Ammon's horn (tissue), 1 donor: Measurements from ENCODE around the gene AP3S1.

Source experiments
- DNase-seq: peaks from one replicate; pipeline ENCODE4 v3.0.0-alpha.2; 2016; ENCODE audit warnings: low spot score

The AP3S1 gene

DNA sequence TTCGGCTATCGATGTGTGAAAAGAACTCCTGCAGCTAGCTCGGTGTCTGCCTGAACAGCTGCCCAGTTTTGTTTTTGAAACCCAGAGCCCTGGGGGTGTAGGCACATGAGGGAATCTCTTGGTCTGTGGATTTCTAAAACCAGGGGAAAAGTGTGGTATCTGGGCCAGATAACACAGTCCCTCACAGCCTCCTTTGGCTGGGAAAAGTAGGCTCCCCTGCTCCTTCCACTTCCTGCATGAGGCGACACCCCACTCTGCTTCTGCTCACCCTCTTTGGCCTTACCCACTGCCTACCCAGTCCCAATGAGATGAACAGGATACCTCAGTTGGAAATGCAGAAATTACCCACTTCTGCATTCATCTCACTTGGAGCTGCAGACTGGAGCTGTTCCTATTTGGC is 15.8 kb upstream of the AP3S1 start:
- no peak for DNase-seq

DNA sequence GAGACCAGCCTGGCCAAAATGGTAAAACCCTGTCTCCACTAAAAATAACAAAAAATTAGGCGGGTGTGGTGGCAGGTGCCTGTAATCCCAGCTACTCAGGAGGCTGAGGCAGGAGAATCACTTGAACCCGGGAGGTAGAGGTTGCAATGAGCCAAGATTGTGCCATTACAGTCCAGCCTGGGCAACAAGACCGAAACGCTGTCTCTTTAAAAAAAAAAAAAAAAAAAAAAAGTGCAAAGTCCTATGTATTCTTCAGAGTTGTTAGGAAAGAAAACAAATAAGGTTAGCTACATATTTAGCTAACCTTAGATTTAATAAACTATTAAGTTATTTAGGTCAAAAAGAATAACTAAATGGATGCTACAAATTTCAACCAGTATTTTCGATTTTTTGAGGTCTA is 11.8 kb upstream of the AP3S1 start:
- DNase-seq: no peak

DNA sequence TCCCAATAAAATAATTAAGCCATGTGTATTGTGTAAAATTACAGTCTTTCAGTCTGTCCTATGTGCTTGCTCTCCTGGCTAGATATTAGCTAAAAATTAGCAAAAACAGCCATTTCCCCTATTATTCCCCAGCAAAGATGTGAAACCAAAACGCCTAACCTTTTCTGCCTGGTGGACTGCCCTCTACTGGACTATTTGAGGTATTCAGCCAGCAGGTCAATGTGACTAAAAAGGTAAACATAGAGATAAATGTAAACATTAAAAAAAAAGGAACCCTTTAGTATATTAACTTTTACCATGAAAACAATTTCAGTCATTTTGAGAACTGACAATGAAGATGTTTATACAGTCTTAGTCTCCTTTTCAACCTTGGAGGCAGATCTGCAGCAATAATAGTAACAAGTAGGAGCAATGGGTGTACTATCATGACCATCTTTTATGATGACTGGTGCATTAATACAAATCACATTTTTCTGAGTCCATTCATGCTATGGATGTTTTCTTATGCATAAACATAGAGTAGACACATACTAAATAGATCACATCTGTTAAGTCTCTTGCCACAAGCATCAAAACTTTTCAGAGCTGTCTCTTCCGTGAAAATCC is 10.5 kb upstream of the AP3S1 start:
- DNase-seq: peak; percentile 58

DNA sequence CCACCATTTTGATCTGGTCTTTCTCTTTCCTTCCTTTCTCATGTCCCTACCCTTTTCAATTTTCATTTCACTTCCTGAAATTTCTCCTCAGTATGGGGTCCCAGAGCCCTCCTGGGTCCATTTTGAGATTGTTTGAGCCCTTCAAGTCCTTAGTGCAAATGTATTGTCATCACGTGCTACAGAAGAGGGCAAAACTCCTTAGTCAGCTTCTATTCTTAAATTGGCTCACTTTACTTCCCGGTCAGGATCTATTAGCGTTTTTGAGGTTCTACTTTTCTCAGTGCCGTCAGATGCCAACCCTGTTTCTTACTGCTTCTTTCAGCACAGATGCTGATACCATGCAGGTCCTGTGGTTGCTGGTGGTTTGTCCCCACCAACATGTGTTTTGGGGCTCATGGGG is 6.3 kb upstream of the AP3S1 start:
- DNase-seq: no peak

DNA sequence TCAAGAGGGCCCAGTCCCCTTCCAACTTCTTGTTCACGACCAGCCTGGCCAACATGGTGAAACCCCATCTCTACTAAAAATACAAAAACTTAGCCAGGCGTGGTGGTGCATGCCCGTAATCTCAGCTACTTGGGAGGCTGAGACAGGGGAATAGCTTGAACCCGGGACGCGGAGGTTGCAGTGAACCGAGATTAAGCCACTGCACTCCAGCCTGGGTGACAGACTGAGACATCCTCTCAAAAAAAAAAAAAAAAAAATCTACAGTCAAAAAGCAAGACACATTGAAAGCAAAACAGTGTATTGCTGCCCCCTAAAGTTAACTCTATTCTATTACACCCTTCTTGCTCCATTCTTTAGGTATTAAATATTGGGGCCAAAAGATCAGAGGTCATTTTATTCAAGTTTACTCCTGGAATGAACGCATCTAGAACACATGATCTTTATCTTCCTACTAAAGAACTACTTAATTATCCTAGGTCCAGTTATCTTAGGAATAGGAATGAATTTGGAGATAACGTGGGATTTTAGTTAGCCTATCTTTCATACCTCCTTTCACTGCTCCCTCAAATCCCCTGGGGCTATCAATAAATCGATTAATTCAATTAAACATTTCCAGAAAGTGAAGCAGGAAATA is 2.7 kb upstream of the AP3S1 start:
- peak; percentile 60 for DNase-seq

DNA sequence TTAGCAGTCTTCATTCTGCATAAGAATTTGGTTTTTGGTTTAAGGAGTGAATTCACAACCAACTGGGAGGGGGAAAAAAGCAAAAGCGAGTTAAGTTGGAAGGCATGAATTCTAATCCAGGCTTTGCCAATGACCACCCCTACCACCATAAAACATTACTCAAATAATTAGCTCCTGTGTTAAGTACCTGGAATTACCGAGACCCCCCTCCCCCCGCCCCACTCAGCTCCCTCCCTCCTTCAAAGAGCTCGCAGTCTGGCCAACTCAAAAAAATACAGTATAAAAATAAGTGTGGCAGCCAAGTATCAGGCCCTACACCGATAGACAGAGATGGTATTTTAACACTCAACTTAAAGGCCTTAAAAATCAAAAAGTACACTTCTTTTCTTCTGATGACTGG is 862 bp upstream of the AP3S1 start:
- no peak for DNase-seq

DNA sequence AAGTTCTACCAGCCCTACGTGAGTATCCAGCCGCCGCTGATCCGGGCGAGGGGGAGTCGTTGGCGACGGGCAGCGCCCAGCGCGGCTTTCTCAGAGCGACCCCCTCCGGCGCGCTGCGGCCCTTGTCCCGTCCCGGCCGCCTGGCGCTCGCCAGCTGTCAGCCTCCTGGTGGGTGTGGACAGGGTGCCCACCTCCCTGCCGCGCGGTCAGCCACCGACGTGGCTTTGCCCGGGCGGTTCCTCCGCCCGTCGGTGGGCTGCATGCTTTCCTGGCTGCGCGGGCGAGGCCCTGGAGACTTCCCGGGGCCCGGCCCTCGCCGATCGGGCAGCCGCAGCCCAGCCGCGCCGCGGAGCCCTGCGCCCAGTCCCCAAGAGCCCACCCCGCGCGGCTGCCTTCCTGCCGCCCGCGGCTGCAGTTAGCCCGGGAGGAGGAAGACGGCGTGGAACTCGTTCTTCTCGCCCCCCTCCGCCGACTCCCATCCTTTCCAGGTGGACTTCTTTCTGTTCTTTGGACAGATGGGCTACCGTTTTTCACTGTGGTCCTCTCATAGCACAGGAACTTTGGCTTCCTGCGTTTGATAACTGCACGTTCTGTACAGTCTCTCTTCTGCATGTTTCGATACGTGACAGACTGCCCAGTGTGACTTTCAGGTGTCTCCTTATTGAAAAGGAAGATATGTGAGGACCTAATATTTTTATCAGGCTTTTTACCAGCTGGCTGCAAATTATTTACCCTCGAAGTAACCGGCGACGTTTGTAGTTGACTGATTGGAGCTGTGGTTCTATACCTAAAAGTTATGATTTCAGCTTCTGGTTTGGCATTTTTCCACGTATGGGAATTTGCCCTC is 577 bp downstream of the AP3S1 start:
- peak; percentile 71 for DNase-seq

DNA sequence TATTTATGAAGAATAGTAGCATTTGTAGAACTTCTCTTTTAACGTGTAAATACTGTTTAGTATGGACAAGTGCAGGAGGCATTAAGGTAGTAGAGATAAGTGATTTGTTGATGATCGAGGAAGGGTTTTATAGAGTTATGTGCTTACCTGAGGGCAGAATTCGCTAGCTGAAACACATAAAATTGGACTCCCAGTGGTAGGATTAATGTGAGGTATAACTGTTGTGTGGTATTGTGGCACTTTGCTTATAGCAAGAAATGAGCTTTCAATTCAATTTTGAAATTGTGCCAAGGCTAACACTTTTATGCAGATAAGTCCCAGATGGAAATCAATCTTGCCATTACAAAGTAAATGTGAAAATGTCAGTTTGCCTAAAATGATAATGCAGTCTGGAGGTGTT is 1.2 kb downstream of the AP3S1 start:
- no peak for DNase-seq

DNA sequence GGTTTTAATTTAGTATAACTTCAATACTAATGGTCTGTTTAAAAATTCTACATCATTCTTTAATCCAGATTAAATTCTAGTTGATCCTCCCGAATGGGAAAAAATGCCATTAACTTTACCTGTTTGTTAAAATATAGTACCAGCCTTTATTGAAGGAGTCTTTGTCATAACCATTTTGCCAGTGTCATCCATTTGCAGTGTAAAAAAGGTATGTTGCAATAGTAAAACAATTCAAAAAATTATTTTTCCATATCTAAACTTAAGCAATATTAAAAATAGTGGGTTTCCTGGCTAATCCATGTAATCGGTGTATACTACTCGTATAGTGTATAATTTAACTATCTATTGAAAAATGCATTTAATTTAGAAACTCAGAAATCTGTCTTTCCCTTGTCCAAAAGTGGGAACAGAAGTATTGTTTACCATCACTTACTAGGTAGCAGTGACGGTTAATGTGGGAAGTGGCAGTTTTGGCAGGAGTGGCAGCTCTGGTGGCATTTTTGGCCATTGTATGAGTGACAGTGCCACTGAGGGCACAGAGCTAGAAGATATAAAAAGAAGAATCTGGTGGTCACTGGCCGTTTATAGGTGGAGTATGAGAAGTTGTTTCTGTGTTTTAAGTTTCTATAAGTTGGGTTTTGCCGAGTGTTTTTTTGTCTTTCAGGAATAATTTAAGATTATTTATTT is 1.9 kb downstream of the AP3S1 start:
- no peak for DNase-seq

DNA sequence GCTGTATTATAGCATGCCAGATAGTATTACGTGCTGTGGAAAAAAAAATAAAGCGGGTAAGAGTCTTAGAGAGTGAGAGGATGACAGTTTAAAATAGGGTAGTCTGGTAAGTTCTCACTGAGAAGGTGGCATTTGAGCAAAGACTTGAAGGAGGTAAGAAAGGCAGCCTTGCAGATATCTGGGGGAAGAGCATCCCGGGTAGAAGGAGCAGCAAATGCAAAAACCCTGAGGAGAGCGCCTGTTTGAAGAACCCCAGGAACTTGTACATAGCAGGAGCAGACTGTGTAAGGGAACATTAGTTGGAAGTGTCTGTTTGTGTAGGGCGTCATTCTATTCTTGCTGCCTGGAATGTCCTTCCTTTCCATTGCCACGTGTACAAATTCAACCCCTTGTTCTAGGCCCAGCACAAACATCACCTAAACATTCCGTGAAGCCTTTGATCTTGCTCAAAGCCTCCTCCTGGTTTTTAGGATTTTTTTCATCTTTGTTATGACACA is 2.6 kb downstream of the AP3S1 start:
- DNase-seq: no peak

DNA sequence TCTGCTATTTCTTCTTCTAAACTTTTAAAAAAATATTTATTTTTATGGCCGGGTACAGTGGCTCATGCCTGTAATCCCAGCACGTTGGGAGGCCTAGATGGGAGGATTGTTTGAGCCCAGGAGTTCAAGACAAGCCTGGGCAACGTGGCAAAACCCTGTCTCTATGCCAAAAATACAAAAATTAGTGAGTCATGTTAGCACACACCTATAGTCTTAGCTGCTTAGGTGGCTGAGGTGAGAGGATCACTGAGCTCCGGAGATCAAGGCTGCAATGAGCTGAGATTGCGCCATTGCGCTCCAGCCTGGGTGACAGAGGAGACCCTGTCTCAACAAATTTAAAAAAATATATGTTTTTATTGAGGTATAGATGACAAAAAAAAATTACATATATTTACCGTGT is 5.6 kb downstream of the AP3S1 start:
- no peak for DNase-seq

DNA sequence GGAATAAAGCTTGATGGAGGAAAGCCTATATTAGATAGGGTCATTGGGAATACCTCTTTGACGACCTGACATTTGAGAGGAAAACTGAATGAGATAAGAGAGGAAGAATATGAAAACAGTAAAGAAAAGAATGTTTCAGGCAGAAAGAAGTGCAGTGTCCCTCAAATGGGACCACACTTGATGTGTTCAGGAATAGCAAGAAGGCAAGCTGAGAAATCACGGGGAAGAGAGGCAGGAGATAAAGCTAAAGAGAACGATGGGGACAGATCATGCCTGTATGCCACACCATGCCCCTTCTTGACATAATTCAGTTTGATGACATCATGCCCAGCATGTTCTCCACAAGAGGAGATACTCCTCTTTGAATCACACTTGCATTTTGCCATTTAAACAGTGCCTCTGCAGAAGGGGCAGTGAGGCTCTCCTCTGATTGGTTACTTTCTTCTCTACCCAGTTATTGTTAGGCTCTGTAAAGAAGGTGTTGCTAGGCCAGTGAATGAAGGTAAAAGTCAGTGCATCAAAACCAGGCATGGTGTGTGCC is 7.6 kb downstream of the AP3S1 start:
- no peak for DNase-seq

DNA sequence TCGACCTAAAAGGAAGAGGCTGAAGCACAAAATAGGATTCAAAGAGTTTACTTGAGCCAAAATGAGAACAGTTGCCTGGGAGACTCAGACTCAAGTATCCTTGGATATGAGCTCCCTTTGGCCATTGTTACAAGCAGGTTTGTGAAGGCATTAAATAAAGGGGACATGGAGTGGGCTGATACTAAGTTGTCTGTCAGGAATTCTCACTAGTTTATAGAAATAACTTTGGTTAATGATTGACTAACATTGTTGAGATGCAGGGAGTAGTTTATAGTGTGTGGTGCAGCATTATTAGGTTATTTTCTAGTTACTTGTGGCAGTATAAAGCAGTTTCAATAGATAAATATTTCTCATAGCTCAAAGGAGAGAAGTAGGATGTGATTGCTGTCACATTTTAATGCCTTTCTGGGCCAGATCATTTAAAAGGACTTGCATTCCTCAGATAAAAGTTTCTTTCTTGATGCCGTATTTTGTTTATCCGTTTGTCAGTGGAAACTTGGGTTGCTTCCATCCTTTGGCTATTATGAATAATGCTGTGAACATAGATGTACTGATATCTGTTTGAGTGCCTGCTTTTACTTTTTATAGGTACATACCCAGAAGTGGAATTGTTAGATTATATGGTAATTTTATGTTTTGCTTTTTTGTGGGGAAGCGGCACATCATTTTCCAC is 9.1 kb downstream of the AP3S1 start:
- DNase-seq: no peak

DNA sequence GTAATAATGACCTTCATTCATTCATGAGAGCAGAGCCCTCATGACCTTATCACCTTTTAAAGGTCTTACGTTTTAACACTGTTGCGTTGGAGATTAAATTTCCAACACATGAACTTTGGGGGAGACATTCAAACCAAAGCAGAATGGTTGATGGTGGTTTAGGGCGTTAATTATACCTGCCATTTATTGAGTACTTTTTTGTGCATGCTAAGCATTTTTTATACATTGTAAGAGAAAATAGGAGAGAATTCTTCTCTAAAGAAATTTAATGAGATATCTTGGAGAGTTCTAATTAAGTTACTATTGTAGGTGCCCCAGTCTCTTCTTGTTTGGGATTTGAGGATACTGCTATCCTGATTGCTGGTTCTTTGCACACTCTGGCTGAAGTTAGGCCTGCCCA is 12.4 kb downstream of the AP3S1 start:
- no peak for DNase-seq

DNA sequence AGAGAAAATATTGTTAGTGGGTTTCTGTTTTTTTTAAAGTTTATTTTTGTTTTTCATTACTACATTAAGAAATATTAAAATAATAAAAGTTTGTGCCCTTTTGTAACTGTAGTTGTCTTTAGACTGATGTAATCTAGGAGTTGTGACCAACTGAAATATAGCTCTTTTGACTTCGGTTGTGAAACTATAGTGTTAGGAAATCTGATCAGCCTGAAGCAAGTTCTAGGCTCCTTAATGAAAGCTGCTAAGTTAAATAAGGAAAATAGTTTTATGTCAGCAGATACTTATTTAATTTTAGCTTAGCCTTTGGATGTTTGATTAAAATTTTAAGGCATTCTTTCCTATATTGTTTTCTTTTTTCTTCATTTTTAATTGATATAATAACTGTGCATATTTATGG is 14.2 kb downstream of the AP3S1 start:
- no peak for DNase-seq

DNA sequence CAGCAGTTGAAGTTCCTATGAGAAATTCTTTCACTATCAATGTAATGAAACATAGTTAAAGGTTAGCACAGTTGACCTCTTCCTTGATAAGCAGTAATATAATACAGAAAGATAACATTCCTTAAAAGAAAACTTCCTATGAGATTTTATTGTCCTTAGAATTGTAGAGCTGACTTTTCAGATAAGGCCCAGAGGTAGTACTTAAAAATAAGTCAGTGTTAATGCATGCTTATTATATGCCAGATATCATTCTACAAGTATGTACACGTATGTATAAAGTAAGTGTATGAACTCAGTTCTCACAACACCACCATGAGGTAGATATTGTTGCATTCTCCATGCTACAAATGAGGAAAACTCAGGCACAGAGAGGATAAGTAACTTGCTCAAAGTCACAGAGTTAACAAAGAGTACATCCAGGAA is 15.3 kb downstream of the AP3S1 start:
- no peak for DNase-seq

DNA sequence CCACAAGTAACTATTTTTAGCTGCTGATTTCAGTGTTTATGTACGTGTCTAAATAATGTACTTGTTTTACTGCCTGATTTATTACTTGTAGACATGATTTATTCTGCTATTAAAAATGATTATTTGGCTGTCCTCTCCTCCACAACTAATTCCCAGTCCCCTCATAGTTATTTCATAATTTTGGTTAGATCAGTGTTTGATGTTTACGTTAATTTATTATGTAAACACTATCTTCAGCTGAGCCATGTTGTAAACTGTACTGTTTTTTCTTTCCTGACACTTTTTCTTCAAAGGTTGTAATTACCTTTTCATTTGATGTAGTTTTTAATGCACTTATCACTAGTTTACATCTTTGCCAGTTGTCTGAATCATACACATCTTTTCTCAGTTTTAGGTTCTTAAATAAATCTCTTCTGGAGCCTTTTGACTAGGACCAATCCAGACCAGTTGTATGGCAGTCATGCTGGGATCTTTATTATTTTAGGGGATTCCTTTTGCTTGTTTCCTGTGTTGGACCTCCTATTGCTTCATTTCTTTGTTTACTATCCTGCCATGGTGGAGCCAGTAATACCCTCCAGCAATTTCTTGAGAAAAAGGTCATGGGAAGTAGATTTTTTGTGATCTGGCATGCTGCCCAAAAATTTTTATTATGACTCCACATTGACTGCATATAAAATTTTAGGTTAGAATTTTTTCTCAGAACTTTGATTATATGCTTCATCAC is 16.1 kb downstream of the AP3S1 start:
- DNase-seq: no peak

DNA sequence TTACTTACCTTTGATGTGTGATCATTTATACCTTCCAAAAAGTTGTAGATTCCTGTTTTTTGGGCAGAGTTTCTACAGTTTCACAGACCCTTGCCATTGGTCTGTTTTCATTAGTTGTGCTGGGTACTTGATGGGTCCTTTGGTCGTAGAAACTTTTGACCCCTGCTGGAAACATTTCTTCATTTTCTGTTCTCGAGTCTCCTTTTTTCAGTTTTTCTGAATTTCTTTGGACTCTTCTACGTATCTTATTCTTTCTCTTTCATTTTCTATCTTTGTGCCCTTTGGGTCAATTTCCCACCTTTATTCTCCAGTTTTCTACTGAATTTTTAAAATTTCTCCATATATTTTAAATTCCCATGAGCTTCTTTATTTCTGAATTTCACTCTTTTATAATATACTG is 16.7 kb downstream of the AP3S1 start:
- no peak for DNase-seq

DNA sequence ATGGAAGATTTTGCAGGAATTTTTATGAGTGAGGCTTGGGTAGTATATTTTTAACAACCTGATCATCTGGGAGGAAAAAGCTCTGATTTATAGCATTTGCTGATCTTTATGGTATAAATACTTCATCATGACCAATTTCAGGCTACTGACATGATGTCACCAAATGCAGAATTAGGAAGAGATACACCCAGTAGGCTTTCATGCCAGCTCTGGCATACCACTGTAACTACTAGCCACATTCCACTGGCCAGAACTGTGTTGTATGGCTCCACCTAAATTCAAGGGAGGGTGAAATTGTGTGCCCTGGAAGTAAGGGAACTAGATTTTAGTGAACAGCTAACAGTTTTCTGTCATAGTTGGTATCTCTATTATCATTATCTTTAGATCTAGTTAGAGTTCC is 17.6 kb downstream of the AP3S1 start:
- no peak for DNase-seq

DNA sequence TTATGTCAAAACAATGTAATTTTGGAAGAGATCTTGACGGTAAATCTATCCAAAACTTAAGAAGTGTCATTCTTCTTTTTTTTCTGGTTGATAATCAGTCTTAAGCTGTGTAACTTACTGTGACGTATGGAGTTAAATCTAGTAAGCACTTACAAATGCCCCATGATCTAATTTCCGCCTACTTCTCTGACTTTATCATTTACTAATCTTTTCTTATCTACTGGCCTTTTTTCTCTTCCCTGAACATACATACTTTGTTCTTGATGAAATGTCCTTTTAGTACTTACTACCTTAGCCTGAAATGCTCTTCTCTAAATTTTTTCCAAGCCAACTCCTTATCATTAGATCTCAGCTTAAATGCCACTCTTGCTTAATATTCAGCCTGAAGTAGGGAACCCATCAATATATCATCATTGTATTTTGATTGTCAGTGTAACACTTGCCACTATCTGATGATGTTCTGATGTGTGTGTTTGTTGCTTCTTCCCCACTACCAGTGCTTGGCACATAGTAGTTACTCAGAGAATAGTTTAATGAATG is 27.6 kb downstream of the AP3S1 start:
- no peak for DNase-seq

DNA sequence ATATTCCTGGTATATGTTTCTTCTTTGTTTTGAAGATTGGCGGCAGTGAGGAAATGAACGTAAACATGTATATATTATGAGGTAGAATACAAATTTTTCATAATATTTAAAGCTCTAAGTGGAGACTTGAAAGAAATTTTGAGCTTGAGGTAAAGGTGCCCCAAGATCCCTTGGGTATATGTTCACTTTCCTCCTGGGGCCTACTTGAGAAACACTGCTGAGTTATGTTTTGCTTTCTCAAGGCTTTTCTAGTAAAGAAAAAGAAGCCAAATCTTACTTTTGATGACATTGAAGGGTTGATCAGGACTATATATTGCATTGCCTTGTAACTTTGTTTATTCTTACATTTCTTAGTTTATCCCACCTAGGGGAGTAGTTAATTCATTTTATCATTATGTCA is 30.7 kb downstream of the AP3S1 start:
- no peak for DNase-seq
